ENCODE data around the gene CFDP1. TPM values are rescaled to one million over a fixed set of nuclear protein-coding genes. Genes with fewer than 3 reads are reported as not detected.

The CFDP1 gene
- total RNA-seq, 2 donors from 2014 or later = 88.7 to 117 TPM

GRCh38 chr16:75372236-75372856, 61.0 kb downstream of the CFDP1 start:
- Mint-ChIP-seq H3K27me3 (ENCODE audit: insufficient read depth) (no peaks in the 10 kb centered on the region), H3K27ac (peak overlapping the region; percentile 41), H3K36me3 (ENCODE audit: low read depth) (peaks cover 22% of the 10 kb centered on the region)

GRCh38 chr16:75371171-75371570, 62.1 kb downstream of the CFDP1 start:
- H3K4me1 Mint-ChIP-seq = no peaks in the 10 kb centered on the region
- TF ChIP-seq CTCF (conservative IDR thresholded peaks at IDR 0.05) = no peak
- DNase-seq = no peak
- Histone ChIP-seq H3K36me3 (ENCODE audit: control insufficient read depth, insufficient read depth, low read length) (peaks cover 39% of the 10 kb centered on the region), H3K4me3 (ENCODE audit: low read length) (no peak overlapping the region), H3K9ac (ENCODE audit: extremely low read depth, low read length, poor library complexity, severe bottlenecking) (no peak overlapping the region), H3K27ac (ENCODE audit: low read depth, low read length) (no peak overlapping the region), H3K9me3 (ENCODE audit: control insufficient read depth, low read length) (no peaks in the 10 kb centered on the region), H3K4me1 (ENCODE audit: control insufficient read depth, insufficient read depth, low read length) (no peaks in the 10 kb centered on the region), H3K27me3 (ENCODE audit: control insufficient read depth, insufficient read depth, low read length, poor library complexity, severe bottlenecking) (no peaks in the 10 kb centered on the region)
- H3K4me3 Mint-ChIP-seq = no peak overlapping the region
- peaks cover 25% of the 10 kb centered on the region for H3K36me3 Mint-ChIP-seq (ENCODE audit: low read depth)
- WGBS, 2 experiments (ENCODE audit: insufficient coverage in 1 of 2, insufficient read length in 1 of 2) = 86 to 100% methylated on average over 1 to 3 of the region's 3 CpGs
- H3K27me3 Mint-ChIP-seq (ENCODE audit: insufficient read depth) = no peaks in the 10 kb centered on the region
- H3K27ac Mint-ChIP-seq = no peak overlapping the region
- H3K9me3 Mint-ChIP-seq = no peaks in the 10 kb centered on the region

More at GRCh38 chr16:75372236-75372856, 61.0 kb downstream of the CFDP1 start:
- Histone ChIP-seq H3K9me3 (ENCODE audit: control insufficient read depth, low read length) (no peaks in the 10 kb centered on the region), H3K4me1 (ENCODE audit: control insufficient read depth, insufficient read depth, low read length) (no peaks in the 10 kb centered on the region), H3K9ac (ENCODE audit: extremely low read depth, low read length, poor library complexity, severe bottlenecking) (no peak overlapping the region), H3K27ac (ENCODE audit: low read depth, low read length) (no peak overlapping the region), H3K27me3 (ENCODE audit: control insufficient read depth, insufficient read depth, low read length, poor library complexity, severe bottlenecking) (no peaks in the 10 kb centered on the region), H3K4me3 (ENCODE audit: low read length) (no peak overlapping the region), H3K36me3 (ENCODE audit: control insufficient read depth, insufficient read depth, low read length) (peaks cover 42% of the 10 kb centered on the region)
- H3K4me3 Mint-ChIP-seq = no peak overlapping the region
- peaks cover 11% of the 10 kb centered on the region for H3K4me1 Mint-ChIP-seq
- 92 to 95% methylated on average over 1 to 3 of the region's 3 CpGs for WGBS, 2 experiments (ENCODE audit: insufficient coverage in 1 of 2, insufficient read length in 1 of 2)
- DNase-seq = no peak
- no peaks in the 10 kb centered on the region for H3K9me3 Mint-ChIP-seq
- no peak for TF ChIP-seq CTCF (conservative IDR thresholded peaks at IDR 0.05)

GRCh38 chr16:75364286-75364791, 69.0 kb downstream of the CFDP1 start:
- Mint-ChIP-seq H3K9me3 (no peaks in the 10 kb centered on the region), H3K27me3 (ENCODE audit: insufficient read depth) (no peaks in the 10 kb centered on the region), H3K4me1 (no peaks in the 10 kb centered on the region), H3K36me3 (ENCODE audit: low read depth) (peaks cover 36% of the 10 kb centered on the region), H3K27ac (no peak overlapping the region), H3K4me3 (no peak overlapping the region)
- H3K4me3 ChIP-seq (ENCODE audit: low read length) = no peak overlapping the region
- H3K27ac ChIP-seq (ENCODE audit: low read depth, low read length) = no peak overlapping the region
- H3K9ac ChIP-seq (ENCODE audit: extremely low read depth, low read length, poor library complexity, severe bottlenecking) = no peak overlapping the region
- TF ChIP-seq CTCF (conservative IDR thresholded peaks at IDR 0.05) = no peak
- no peaks in the 10 kb centered on the region for H3K9me3 ChIP-seq (ENCODE audit: control insufficient read depth, low read length)
- H3K27me3 ChIP-seq (ENCODE audit: control insufficient read depth, insufficient read depth, low read length, poor library complexity, severe bottlenecking) = no peaks in the 10 kb centered on the region
- 93 to 100% methylated on average over 1 of the region's 2 CpGs for WGBS, 2 experiments (ENCODE audit: insufficient coverage in 1 of 2, insufficient read length in 1 of 2)
- H3K4me1 ChIP-seq (ENCODE audit: control insufficient read depth, insufficient read depth, low read length) = no peaks in the 10 kb centered on the region
- H3K36me3 ChIP-seq (ENCODE audit: control insufficient read depth, insufficient read depth, low read length) = peaks cover 35% of the 10 kb centered on the region
- DNase-seq = no peak

Measured in endodermal cell (in vitro differentiated cells).